CMK (cell line): ENCODE results near the gene SMPD2.

Experiments
- DNase-seq: peaks from one replicate; pipeline ENCODE4 v3.0.0-alpha.2; 2010; ENCODE audit warnings: low read depth

SMPD2 gene

DNA sequence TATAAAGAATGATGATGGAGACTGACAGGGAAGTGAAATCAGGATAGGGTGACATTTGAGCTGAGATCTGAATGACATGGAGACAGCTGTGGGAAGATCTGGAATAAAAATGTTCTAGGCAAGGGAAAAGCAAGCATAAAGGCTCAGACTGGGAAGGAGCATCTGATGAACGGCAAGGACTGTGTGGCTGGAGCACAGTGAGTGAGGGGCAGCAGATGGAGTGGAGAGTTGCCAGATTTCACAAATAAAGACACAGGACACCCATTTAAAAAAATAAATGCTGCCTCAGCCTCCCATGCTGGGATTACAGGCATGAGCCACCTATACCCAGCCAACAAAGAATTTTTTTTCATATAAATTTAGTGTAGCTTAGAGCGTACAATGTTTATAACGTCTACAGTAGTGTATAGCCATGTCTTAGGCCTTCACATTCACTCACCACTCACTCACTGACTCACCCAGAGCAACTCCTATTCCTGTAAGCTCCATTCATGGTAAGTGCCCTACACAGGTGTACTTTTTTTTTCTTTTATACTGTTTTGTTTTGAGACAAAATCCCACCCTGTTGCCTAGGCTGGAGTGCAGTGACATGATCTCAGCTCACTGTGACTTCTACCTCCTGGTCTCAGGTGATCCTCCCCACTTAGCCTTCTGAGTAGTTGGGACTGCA is 44.9 kb downstream of the SMPD2 start:
- DNase-seq = no peak

DNA sequence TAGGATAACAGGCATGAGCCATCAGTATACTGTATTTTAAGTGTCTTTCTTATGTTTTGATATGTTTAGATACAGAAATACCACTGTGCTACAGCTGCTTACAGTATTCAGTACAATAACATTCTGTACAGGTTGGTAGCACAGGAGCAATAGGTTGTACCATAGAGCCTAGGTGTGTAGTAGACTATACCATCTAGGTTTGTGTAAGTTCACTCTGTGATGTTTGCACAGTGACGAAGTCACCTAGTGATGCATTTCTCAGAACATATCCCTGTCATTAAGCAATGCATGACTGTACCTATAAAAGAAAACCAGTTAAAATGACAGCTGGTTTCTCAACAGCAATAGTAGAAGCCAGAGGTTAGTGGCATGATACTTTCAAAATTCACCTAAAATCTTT is 45.5 kb downstream of the SMPD2 start:
- DNase-seq = no peak

DNA sequence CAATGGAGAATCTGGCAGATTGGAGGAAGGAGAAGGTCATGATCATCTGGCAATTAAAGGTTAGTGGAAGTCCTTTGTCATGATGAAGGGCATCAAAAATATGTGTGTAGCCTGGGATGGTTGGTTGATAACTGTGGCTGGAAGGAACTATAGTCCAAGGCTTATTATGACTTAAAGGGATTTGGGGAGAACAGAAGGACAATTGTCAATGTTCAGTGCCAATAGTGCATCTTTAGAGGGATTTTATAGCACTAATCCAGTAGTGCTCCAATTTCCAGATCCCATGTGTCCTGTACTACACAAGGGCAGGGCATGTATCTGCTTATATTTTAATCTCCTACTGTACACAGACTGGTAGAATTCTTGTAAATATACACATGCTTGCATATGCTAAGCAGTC is 47.5 kb downstream of the SMPD2 start:
- no peak for DNase-seq

DNA sequence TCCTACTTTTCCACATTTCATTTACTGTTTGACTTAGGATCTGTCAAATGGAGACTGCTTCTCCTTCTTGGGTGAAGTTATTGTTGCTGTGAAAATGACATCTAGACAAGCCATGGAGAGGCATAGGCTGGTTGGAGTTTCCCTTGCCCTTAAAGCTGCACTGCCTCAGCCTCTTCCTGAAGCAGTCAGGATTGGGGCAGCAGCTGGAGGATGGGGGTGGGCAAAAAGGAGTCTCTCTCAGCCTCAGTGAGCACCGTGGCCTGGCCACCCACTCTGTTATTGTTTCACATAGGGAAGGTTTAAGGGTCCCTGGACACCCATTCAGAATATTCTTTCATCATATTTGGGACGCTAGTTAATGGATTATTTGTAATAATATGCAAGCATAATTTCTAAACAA is 50.2 kb downstream of the SMPD2 start:
- no peak for DNase-seq

DNA sequence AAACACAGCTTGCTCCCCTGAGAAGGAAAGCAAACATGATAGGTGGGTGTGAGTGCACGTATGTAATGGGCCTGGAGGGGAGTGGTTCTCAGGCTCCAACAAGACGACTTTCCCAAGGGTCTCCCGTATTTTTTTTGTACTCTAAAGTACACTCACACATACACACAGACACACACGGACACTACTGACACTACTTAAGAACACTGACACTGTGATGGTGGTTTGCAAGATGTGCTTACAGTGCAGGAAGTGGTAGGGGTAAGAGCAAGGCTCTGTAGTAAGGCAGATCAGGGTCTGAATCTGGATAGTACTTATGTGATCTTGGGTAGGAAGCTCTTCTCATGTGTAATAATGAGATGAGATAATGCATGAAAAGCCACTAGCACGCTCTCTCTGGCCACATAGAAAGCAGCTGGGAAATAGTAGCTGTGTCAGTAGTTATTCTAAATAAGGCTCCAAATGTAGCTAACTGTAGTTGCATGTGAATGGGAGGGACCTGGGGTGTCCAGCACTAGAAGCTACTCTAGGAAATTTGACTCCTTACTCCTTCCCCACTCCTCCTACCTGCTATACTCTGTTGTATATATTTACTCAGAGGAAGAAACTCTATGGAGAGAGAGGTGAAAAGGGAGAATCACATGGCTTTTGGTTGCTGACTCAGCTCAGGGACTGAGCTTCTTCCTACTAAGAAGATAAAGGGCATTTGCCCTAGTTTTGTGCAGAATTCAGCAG is 50.8 kb downstream of the SMPD2 start:
- DNase-seq = peak; percentile 52
